HG02610 (cell line): Measurements from ENCODE around the gene ACTMAP.
"Not testable (repeated sequence)": the region's sequence is repeated elsewhere in the genome, so short reads cannot be mapped to it uniquely, and the experiment has no call there.

Experiments used
- ATAC-seq: cut with Tn5 transposase; IDR thresholded peaks from one replicate; pipeline ENCODE4 v1.9.1; 2021; ENCODE audit warnings: mild to moderate bottlenecking, moderate library complexity; ENCODE audit not compliant: unreplicated experiment

ACTMAP gene

GRCh38 chr19:40744554-40745401 lies 5.5 kb downstream of the ACTMAP start:
- ATAC-seq: no peak

GRCh38 chr19:40743926-40744325 lies 6.4 kb downstream of the ACTMAP start:
- ATAC-seq: no peak

- no peak for ATAC-seq
Observed at GRCh38 chr19:40742886-40743285, 7.4 kb downstream of the ACTMAP start.

- ATAC-seq: no peak
Observed at GRCh38 chr19:40742477-40742876, 7.8 kb downstream of the ACTMAP start.

GRCh38 chr19:40741527-40742390 lies 8.5 kb downstream of the ACTMAP start:
- no peak for ATAC-seq

GRCh38 chr19:40740747-40741146 lies 9.5 kb downstream of the ACTMAP start:
- ATAC-seq: no peak

GRCh38 chr19:40739871-40740703 lies 10.2 kb downstream of the ACTMAP start:
- ATAC-seq: no peak

- no peak for ATAC-seq
Observed at GRCh38 chr19:40739030-40739839, 11.0 kb downstream of the ACTMAP start.

- no peak for ATAC-seq
Observed at GRCh38 chr19:40737102-40737644, 13.1 kb downstream of the ACTMAP start.

- no peak for ATAC-seq
Observed at GRCh38 chr19:40736661-40737060, 13.6 kb downstream of the ACTMAP start.

GRCh38 chr19:40735013-40735771 lies 15.1 kb downstream of the ACTMAP start:
- ATAC-seq: no peak

- no peak for ATAC-seq
Observed at GRCh38 chr19:40733149-40733548, 17.1 kb downstream of the ACTMAP start.

GRCh38 chr19:40732304-40732703 lies 18.0 kb downstream of the ACTMAP start:
- not testable (repeated sequence) for ATAC-seq

- not testable (repeated sequence) for ATAC-seq
Observed at GRCh38 chr19:40730065-40730464, 20.2 kb downstream of the ACTMAP start.

- no peak for ATAC-seq
Observed at GRCh38 chr19:40726279-40726678, 24.0 kb downstream of the ACTMAP start.

- no peak for ATAC-seq
Observed at GRCh38 chr19:40724855-40725254, 25.4 kb downstream of the ACTMAP start.

- ATAC-seq: no peak
Observed at GRCh38 chr19:40724315-40724714, 26.0 kb downstream of the ACTMAP start.

GRCh38 chr19:40723661-40724254 lies 26.5 kb downstream of the ACTMAP start:
- no peak for ATAC-seq
